DND-41 (cell line): ENCODE data around the gene TCEA2.

Experiments
- ATAC-seq: fragments of 200-7000 bp; cut with Tn5 transposase; 3 replicates; pipeline ENCODE4 v1.9.1; 2021; ENCODE audit warnings: low read depth; ENCODE audit not compliant: insufficient read depth
- DNase-seq: peaks from one replicate; pipeline ENCODE4 v3.0.0-alpha.2; 2020
- H2AFZ ChIP-seq: 2 replicates; pipeline ENCODE4 v1.6.0; 2012; ENCODE audit warnings: low read depth, low read length
- H3K27ac ChIP-seq: 2 replicates; pipeline ENCODE4 v1.5.1; 2012; ENCODE audit warnings: low read length, inconsistent platforms
- H3K27me3 ChIP-seq: fragments of 200-600 bp; sonication (generic); 2 replicates; pipeline ENCODE4 v1.6.0; 2012; ENCODE audit warnings: low read length, mild to moderate bottlenecking, inconsistent platforms; ENCODE audit not compliant: insufficient read depth, poor library complexity
- H3K36me3 ChIP-seq: 2 replicates; pipeline ENCODE4 v1.5.1; 2012; ENCODE audit warnings: low read length, inconsistent platforms; ENCODE audit not compliant: insufficient read depth
- H3K4me1 ChIP-seq: 2 replicates; pipeline ENCODE4 v1.5.1; 2012; ENCODE audit warnings: mild to moderate bottlenecking, low read length; ENCODE audit not compliant: insufficient read depth
- H3K4me2 ChIP-seq: 2 replicates; pipeline ENCODE4 v1.6.0; 2012; ENCODE audit warnings: mild to moderate bottlenecking, moderate library complexity, low read length, inconsistent platforms; ENCODE audit not compliant: insufficient read depth
- H3K4me3 ChIP-seq, 2 experiments: fragments of 200-600 bp in 1 of 2; shearing (Covaris generic) in 1 of 2; 2 replicates each; pipeline ENCODE4 v1.5.1; 2012 to 2016; ENCODE audit warnings: inconsistent platforms in 2 of 2, low read length in 2 of 2, mild to moderate bottlenecking in 2 of 2, low read depth in 1 of 2, moderate library complexity in 1 of 2
- H3K79me2 ChIP-seq: 2 replicates; pipeline ENCODE4 v1.6.0; 2012; ENCODE audit warnings: low read length, inconsistent platforms; ENCODE audit not compliant: insufficient read depth
- H3K9ac ChIP-seq: 2 replicates; pipeline ENCODE4 v1.6.0; 2012; ENCODE audit warnings: low read depth, mild to moderate bottlenecking, inconsistent platforms, low read length, moderate library complexity
- H3K9me3 ChIP-seq: 2 replicates; pipeline ENCODE4 v1.5.1; 2012; ENCODE audit warnings: low read length, moderate library complexity, mild to moderate bottlenecking, inconsistent platforms; ENCODE audit not compliant: insufficient read depth, severe bottlenecking
- H4K20me1 ChIP-seq: 2 replicates; pipeline ENCODE4 v1.6.0; 2012; ENCODE audit warnings: low read length; ENCODE audit not compliant: insufficient read depth
- EZH2 ChIP-seq: IDR thresholded peaks from 3 replicates; pipeline ENCODE4 v1.6.1; 2012; ENCODE audit warnings: borderline replicate concordance, low read depth, mild to moderate bottlenecking, moderate library complexity, low read length, inconsistent platforms; ENCODE audit not compliant: severe bottlenecking
- TF ChIP-seq, protein P1 (sequence below): IDR thresholded peaks from 2 replicates; pipeline ENCODE4 v1.5.1; 2012; ENCODE audit warnings: borderline replicate concordance, low read length, moderate library complexity, mild to moderate bottlenecking; ENCODE audit not compliant: poor library complexity, severe bottlenecking; ENCODE audit errors: extremely low read depth

Gene TCEA2

DNA sequence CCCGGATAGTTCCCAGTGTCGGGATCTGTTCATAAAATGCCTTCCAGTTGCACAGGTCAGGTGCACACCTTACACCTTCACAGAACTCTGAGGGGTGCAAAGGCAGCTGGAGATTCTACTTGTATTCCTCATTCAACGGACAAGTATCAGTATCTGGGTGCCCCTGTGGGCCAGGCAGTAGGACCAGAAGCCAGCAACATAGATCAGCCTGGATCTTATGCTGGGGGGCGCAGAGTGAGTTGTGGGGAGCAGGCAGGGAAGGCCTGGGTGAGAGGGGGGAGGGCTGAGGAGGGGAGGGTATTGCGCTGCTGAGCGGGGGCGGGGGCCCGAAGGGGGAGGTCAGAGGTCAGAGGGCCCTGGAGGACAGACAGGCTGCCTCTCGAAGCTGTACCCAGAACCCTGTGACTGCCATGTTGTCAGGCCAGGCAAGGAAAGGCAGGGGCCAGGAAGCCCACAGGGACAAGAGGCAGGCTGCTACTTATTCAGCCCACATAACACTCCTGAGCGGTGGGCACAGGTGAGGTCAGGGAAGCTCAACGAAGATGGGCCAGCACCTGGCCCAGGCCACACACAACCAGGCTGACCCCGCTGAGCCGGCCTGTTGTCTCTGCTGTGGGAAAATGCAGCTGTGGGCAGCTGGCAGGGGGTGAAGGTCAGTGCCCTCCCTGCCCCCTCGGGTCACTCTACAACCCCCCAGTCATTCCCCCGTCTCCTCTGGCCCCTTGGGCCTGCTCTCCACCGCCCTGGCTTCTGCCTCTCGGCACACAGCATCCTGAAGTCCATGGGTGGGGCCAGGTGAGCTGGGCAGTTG is 18.0 kb downstream of the TCEA2 start:
- no peak for TF ChIP-seq EZH2
- TF ChIP-seq, protein P1, sequence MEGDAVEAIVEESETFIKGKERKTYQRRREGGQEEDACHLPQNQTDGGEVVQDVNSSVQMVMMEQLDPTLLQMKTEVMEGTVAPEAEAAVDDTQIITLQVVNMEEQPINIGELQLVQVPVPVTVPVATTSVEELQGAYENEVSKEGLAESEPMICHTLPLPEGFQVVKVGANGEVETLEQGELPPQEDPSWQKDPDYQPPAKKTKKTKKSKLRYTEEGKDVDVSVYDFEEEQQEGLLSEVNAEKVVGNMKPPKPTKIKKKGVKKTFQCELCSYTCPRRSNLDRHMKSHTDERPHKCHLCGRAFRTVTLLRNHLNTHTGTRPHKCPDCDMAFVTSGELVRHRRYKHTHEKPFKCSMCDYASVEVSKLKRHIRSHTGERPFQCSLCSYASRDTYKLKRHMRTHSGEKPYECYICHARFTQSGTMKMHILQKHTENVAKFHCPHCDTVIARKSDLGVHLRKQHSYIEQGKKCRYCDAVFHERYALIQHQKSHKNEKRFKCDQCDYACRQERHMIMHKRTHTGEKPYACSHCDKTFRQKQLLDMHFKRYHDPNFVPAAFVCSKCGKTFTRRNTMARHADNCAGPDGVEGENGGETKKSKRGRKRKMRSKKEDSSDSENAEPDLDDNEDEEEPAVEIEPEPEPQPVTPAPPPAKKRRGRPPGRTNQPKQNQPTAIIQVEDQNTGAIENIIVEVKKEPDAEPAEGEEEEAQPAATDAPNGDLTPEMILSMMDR = no peak
- no peak for ATAC-seq
- Histone ChIP-seq H3K79me2 (peaks cover 12% of the 10 kb centered on the region), H2AFZ (no peak overlapping the region), H3K27ac (no peak overlapping the region), H3K4me1 (peaks cover 43% of the 10 kb centered on the region), H3K4me3 (no peak overlapping the region), H3K27me3 (peaks cover 30% of the 10 kb centered on the region), H3K4me2 (peak overlapping the region; percentile 92), H3K9me3 (no peaks in the 10 kb centered on the region), H3K36me3 (peaks cover 4% of the 10 kb centered on the region), H3K9ac (peak overlapping the region; percentile 76; the same call in 1 of the 2 replicates), H4K20me1 (peaks cover 29% of the 10 kb centered on the region)
- no peak for DNase-seq

DNA sequence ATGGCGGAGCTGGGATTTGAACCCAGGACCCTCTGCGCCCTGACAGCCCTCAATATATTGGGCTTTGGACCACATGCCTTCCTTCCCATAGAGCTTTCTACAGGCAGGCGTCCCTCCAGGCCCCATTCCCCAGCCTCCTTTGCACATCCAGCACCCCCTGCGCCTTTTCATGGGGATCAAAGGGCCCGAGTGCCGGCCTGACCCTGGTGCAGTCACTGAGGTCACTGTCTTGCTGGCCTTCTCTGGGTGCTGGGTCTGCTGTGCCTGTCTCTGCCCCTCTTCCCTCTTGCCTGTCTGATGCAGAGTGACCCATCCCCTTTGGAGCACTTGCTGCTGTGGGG is 18.6 kb downstream of the TCEA2 start:
- peaks cover 27% of the 10 kb centered on the region; the same call in 1 of the 2 replicates for H4K20me1 ChIP-seq
- H2AFZ ChIP-seq = no peak overlapping the region
- no peaks in the 10 kb centered on the region; the same call in 1 of the 2 replicates for H3K36me3 ChIP-seq
- H3K27ac ChIP-seq = no peak overlapping the region
- H3K9me3 ChIP-seq = no peaks in the 10 kb centered on the region
- DNase-seq (no peak), ATAC-seq (no peak)
- H3K4me1 ChIP-seq = peaks cover 43% of the 10 kb centered on the region
- peaks cover 12% of the 10 kb centered on the region for H3K79me2 ChIP-seq
- no peak for TF ChIP-seq EZH2
- TF ChIP-seq, protein P1 = no peak
- no peak overlapping the region for H3K9ac ChIP-seq
- H3K27me3 ChIP-seq = peaks cover 30% of the 10 kb centered on the region
- no peak overlapping the region for H3K4me2 ChIP-seq
- H3K4me3 ChIP-seq = no peak overlapping the region

DNA sequence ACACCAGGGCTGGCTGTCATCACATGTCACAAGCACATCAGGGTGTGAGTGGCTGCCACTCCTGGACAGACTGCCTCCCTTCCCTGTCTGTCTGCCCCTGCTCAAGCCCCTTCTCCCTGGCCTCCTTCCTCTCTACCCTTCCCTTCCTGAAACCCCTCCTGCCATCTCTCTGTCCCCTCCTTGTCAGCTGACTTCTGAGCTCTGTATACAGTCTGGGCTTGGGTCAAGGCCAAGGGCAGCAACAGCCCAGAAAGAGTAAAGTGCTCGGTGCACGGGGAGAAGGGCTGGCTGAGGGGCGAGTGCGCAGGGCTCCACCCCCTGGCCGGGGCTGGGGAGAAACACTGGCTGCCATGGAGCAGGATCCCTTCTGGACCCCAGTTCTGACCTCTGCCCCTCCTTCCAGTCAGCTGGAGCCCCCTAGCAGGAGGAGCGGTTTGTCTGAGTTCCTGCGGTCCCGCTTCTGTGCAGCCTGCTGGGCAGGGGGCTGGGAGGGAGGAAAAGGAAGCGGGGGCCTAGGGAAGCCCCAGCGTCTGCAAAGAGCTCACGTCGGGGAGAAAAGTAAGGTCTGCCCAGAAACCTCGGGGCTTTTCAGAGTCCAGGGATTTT is 19.2 kb downstream of the TCEA2 start:
- peaks cover 30% of the 10 kb centered on the region for H3K27me3 ChIP-seq
- H3K9me3 ChIP-seq = no peaks in the 10 kb centered on the region
- H3K9ac ChIP-seq = no peak overlapping the region
- TF ChIP-seq, protein P1 = peak; percentile 2
- TF ChIP-seq EZH2 = no peak
- H3K79me2 ChIP-seq = peaks cover 12% of the 10 kb centered on the region
- no peak overlapping the region for H3K27ac ChIP-seq
- DNase-seq (no peak), ATAC-seq (no peak)
- no peak overlapping the region for H3K4me3 ChIP-seq
- H4K20me1 ChIP-seq = peaks cover 21% of the 10 kb centered on the region; the same call in 1 of the 2 replicates
- no peak overlapping the region for H2AFZ ChIP-seq
- H3K4me1 ChIP-seq = peaks cover 43% of the 10 kb centered on the region
- no peak overlapping the region for H3K4me2 ChIP-seq
- H3K36me3 ChIP-seq = no peaks in the 10 kb centered on the region; the same call in 1 of the 2 replicates
